Breast epithelium (tissue), 4 donors: ENCODE measurements around the gene YIPF2. TPM values are rescaled to one million over a fixed set of nuclear protein-coding genes. Genes with fewer than 3 reads are reported as not detected.

Experiments used
- DNase-seq, 2 donors: peaks; one replicate each; pipeline ENCODE4 v3.0.0-alpha.2; 2019; ENCODE audit warnings: low spot score in 2 of 2
- H3K27ac ChIP-seq, 2 donors: fragments of 200-600 bp; sonication (generic) in 1 of 2; one replicate each; pipeline ENCODE4 v1.5.1; 2016 to 2019; ENCODE audit warnings: mild to moderate bottlenecking in 1 of 2
- H3K27me3 ChIP-seq, 2 donors: fragments of 200-600 bp; sonication (generic) in 1 of 2; one replicate each; pipeline versions ENCODE4 v1.5.1 to v1.6.0; 2017 to 2019; ENCODE audit warnings: control low read depth in 1 of 2, mild to moderate bottlenecking in 1 of 2
- H3K36me3 ChIP-seq: fragments of 200-600 bp; one replicate; pipeline ENCODE4 v1.5.1; 2019
- H3K4me1 ChIP-seq, 2 donors: fragments of 200-600 bp; sonication (generic); one replicate each; pipeline ENCODE4 v1.5.1; 2016 to 2019; ENCODE audit warnings: control low read depth in 1 of 2
- H3K4me3 ChIP-seq, 3 donors: fragments of 200-600 bp; sonication (generic); 1 replicate in 2 of 3; 2 replicates in 1 of 3; pipeline ENCODE4 v1.5.1; 2016 to 2019; ENCODE audit warnings: mild to moderate bottlenecking in 3 of 3, moderate library complexity in 2 of 3
- H3K9me3 ChIP-seq, 2 donors: fragments of 200-600 bp; sonication (generic) in 1 of 2; one replicate each; pipeline ENCODE4 v1.5.1; 2016 to 2019; ENCODE audit warnings: control low read depth in 1 of 2
- POLR2A ChIP-seq: fragments of 450-650 bp; IDR thresholded peaks from one replicate; pipeline ENCODE4 v1.6.1; 2016; ENCODE audit warnings: antibody characterized with exemption, mild to moderate bottlenecking, moderate library complexity
- POLR2AphosphoS5 ChIP-seq, 3 donors: sonication (generic); formaldehyde crosslinking; IDR thresholded peaks; one replicate each; pipeline ENCODE4 v1.6.1; 2017; ENCODE audit warnings: antibody characterized with exemption in 3 of 3
- intact Hi-C: fragments of 100-400 bp; cut with DNase I; formaldehyde crosslinking; loops from one replicate; pipeline ENCODE4 v1.15.1; 2023; ENCODE audit warnings: low total_unique reads
- total RNA-seq, 3 donors: library from RNA; depleted of rRNA; stranded (reverse); fragments of >200 nt; gene quantifications; one replicate each; pipeline ENCODE4 v1.1.0, GENCODE V29; 2016
- TF ChIP-seq, protein P1 (sequence below), 3 donors: fragments of 450-650 bp; IDR thresholded peaks; one replicate each; pipeline ENCODE4 v1.5.1; 2016 to 2017; ENCODE audit warnings: antibody characterized with exemption in 3 of 3, mild to moderate bottlenecking in 3 of 3, moderate library complexity in 3 of 3

The YIPF2 gene
- total RNA-seq, 3 donors from 2014 or later, result 40.3 to 68.6 (median 59.6) TPM

GRCh38 chr19:10923260-10924112 is 5.0 kb downstream of the YIPF2 start:
- TF ChIP-seq, protein P1, sequence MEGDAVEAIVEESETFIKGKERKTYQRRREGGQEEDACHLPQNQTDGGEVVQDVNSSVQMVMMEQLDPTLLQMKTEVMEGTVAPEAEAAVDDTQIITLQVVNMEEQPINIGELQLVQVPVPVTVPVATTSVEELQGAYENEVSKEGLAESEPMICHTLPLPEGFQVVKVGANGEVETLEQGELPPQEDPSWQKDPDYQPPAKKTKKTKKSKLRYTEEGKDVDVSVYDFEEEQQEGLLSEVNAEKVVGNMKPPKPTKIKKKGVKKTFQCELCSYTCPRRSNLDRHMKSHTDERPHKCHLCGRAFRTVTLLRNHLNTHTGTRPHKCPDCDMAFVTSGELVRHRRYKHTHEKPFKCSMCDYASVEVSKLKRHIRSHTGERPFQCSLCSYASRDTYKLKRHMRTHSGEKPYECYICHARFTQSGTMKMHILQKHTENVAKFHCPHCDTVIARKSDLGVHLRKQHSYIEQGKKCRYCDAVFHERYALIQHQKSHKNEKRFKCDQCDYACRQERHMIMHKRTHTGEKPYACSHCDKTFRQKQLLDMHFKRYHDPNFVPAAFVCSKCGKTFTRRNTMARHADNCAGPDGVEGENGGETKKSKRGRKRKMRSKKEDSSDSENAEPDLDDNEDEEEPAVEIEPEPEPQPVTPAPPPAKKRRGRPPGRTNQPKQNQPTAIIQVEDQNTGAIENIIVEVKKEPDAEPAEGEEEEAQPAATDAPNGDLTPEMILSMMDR (IDR thresholded peaks at IDR 0.05), result no peak
- TF ChIP-seq POLR2A, result no peak
- no peak for TF ChIP-seq POLR2AphosphoS5 (IDR thresholded peaks at IDR 0.05)
- H3K9me3 ChIP-seq, result no peaks in the 10 kb centered on the region
- H3K27me3 ChIP-seq, result no peaks in the 10 kb centered on the region
- intact Hi-C loops, result no loop called here
- H3K4me1 ChIP-seq, result peaks cover 0 to 6% of the 10 kb centered on the region in 2 donors
- peak overlapping the region in 1 of 2 donors; percentile 12 for H3K27ac ChIP-seq
- no peak for DNase-seq
- no peak overlapping the region for H3K4me3 ChIP-seq
- no peaks in the 10 kb centered on the region for H3K36me3 ChIP-seq

- peaks cover 0 to 4% of the 10 kb centered on the region in 2 donors for H3K4me1 ChIP-seq
- no peaks in the 10 kb centered on the region for H3K9me3 ChIP-seq
- TF ChIP-seq, protein P1 (IDR thresholded peaks at IDR 0.05), result no peak
- TF ChIP-seq POLR2A (no peak), POLR2AphosphoS5 (IDR thresholded peaks at IDR 0.05) (no peak)
- no peaks in the 10 kb centered on the region for H3K27me3 ChIP-seq
- no peak overlapping the region for H3K27ac ChIP-seq
- no peaks in the 10 kb centered on the region for H3K36me3 ChIP-seq
- intact Hi-C loops, result no loop called here
- no peak overlapping the region for H3K4me3 ChIP-seq
- no peak for DNase-seq
Measured at GRCh38 chr19:10922638-10923014, 5.8 kb downstream of the YIPF2 start.

GRCh38 chr19:10921910-10922637 is 6.4 kb downstream of the YIPF2 start:
- intact Hi-C loops, result no loop called here
- H3K36me3 ChIP-seq, result no peaks in the 10 kb centered on the region

GRCh38 chr19:10921199-10921909 is 7.1 kb downstream of the YIPF2 start:
- TF ChIP-seq POLR2AphosphoS5 (IDR thresholded peaks at IDR 0.05), result no peak
- TF ChIP-seq POLR2A, result no peak
- TF ChIP-seq, protein P1 (IDR thresholded peaks at IDR 0.05), result no peak
- no peak overlapping the region for H3K27ac ChIP-seq
- intact Hi-C loops, result no loop called here
- H3K36me3 ChIP-seq, result no peaks in the 10 kb centered on the region
- H3K27me3 ChIP-seq, result no peaks in the 10 kb centered on the region
- H3K4me3 ChIP-seq, result no peak overlapping the region
- DNase-seq, result no peak
- H3K9me3 ChIP-seq, result no peaks in the 10 kb centered on the region
- H3K4me1 ChIP-seq, result no peaks in the 10 kb centered on the region

More at GRCh38 chr19:10921910-10922637, 6.4 kb downstream of the YIPF2 start:
- Histone ChIP-seq H3K27ac (no peak overlapping the region), H3K4me3 (no peak overlapping the region), H3K4me1 (no peaks in the 10 kb centered on the region), H3K9me3 (no peaks in the 10 kb centered on the region), H3K27me3 (no peaks in the 10 kb centered on the region)
- no peak for DNase-seq
- no peak for TF ChIP-seq POLR2A

- Histone ChIP-seq H3K4me3 (no peak overlapping the region), H3K27me3 (no peaks in the 10 kb centered on the region), H3K4me1 (no peaks in the 10 kb centered on the region), H3K27ac (no peak overlapping the region), H3K36me3 (no peaks in the 10 kb centered on the region), H3K9me3 (no peaks in the 10 kb centered on the region)
- intact Hi-C loops, result no loop called here
- DNase-seq, result no peak
- no peak for TF ChIP-seq POLR2A
- no peak for TF ChIP-seq POLR2AphosphoS5 (IDR thresholded peaks at IDR 0.05)
- TF ChIP-seq, protein P1 (IDR thresholded peaks at IDR 0.05), result no peak
Measured at GRCh38 chr19:10920781-10921180, 7.7 kb downstream of the YIPF2 start.
